MM.1S (cell line): ENCODE data around the gene SERPINA9.

Source experiments
- DNase-seq: peaks from one replicate; pipeline ENCODE4 v3.0.0-alpha.2; 2015
- H2AFZ ChIP-seq: fragments of 300-600 bp; sonication (generic); 2 replicates; pipeline ENCODE4 v1.6.0; 2016; ENCODE audit warnings: antibody characterized with exemption, low read length
- H3F3A ChIP-seq: fragments of 300-600 bp; sonication (generic); 2 replicates; pipeline ENCODE4 v1.6.1; 2016; ENCODE audit warnings: mild to moderate bottlenecking, antibody characterized with exemption, low read length, moderate library complexity, mixed read lengths; ENCODE audit not compliant: insufficient read depth
- H3K27ac ChIP-seq: fragments of 300-600 bp; sonication (generic); 2 replicates; pipeline ENCODE4 v1.5.1; 2016; ENCODE audit warnings: mild to moderate bottlenecking, low read length
- H3K27me3 ChIP-seq: fragments of 300-600 bp; sonication (generic); replicated peaks from 2 replicates; pipeline ENCODE4 v1.6.0; 2016; ENCODE audit warnings: low read length; ENCODE audit not compliant: insufficient read depth
- H3K36me3 ChIP-seq: fragments of 300-600 bp; sonication (generic); replicated peaks from 2 replicates; pipeline ENCODE4 v1.6.1; 2016; ENCODE audit warnings: mild to moderate bottlenecking, low read length, mixed read lengths; ENCODE audit not compliant: insufficient read depth
- H3K4me1 ChIP-seq: fragments of 300-600 bp; sonication (generic); 2 replicates; pipeline ENCODE4 v1.6.1; 2016; ENCODE audit warnings: low read length, mixed read lengths
- H3K4me2 ChIP-seq: fragments of 300-600 bp; sonication (generic); 2 replicates; pipeline ENCODE4 v1.6.0; 2016; ENCODE audit warnings: low read depth, low read length
- H3K4me3 ChIP-seq: fragments of 300-600 bp; sonication (generic); 2 replicates; pipeline ENCODE4 v1.5.1; 2016; ENCODE audit warnings: low read length, mixed read lengths
- H3K79me2 ChIP-seq: fragments of 300-600 bp; sonication (generic); 2 replicates; pipeline ENCODE4 v1.6.1; 2016; ENCODE audit warnings: mixed run types, low read length, mixed read lengths
- H3K9ac ChIP-seq: fragments of 300-600 bp; sonication (generic); 2 replicates; pipeline ENCODE4 v1.6.1; 2016; ENCODE audit warnings: low read length, mixed read lengths
- H3K9me2 ChIP-seq: fragments of 300-600 bp; sonication (generic); replicated peaks from 2 replicates; pipeline ENCODE4 v1.6.1; 2016; ENCODE audit warnings: mild to moderate bottlenecking, low read length, mixed read lengths; ENCODE audit not compliant: insufficient read depth
- H3K9me3 ChIP-seq: fragments of 300-600 bp; sonication (generic); replicated peaks from 2 replicates; pipeline ENCODE4 v1.6.1; 2016; ENCODE audit warnings: mild to moderate bottlenecking, low read length, mixed read lengths; ENCODE audit not compliant: insufficient read depth
- H4K20me1 ChIP-seq: fragments of 300-600 bp; sonication (generic); 2 replicates; pipeline ENCODE4 v1.6.1; 2016; ENCODE audit warnings: mild to moderate bottlenecking, low read length, moderate library complexity, mixed read lengths; ENCODE audit not compliant: insufficient read depth
- EZH2 ChIP-seq: fragments of 300-600 bp; sonication (generic); optimal IDR thresholded peaks from 2 replicates; pipeline ENCODE3; 2017; ENCODE audit warnings: low read depth, mild to moderate bottlenecking, antibody characterized with exemption, low read length, mixed read lengths
- EZH2phosphoT487 ChIP-seq: fragments of 300-600 bp; sonication (generic); IDR thresholded peaks from 2 replicates; pipeline ENCODE4 v1.6.1; 2018; ENCODE audit warnings: antibody characterized with exemption, low read length
- TF ChIP-seq, protein P1 (sequence below): fragments of 300-600 bp; sonication (generic); IDR thresholded peaks from 2 replicates; pipeline ENCODE4 v1.5.1; 2016; ENCODE audit warnings: antibody characterized with exemption, low read length, mixed read lengths

SERPINA9 gene

DNA sequence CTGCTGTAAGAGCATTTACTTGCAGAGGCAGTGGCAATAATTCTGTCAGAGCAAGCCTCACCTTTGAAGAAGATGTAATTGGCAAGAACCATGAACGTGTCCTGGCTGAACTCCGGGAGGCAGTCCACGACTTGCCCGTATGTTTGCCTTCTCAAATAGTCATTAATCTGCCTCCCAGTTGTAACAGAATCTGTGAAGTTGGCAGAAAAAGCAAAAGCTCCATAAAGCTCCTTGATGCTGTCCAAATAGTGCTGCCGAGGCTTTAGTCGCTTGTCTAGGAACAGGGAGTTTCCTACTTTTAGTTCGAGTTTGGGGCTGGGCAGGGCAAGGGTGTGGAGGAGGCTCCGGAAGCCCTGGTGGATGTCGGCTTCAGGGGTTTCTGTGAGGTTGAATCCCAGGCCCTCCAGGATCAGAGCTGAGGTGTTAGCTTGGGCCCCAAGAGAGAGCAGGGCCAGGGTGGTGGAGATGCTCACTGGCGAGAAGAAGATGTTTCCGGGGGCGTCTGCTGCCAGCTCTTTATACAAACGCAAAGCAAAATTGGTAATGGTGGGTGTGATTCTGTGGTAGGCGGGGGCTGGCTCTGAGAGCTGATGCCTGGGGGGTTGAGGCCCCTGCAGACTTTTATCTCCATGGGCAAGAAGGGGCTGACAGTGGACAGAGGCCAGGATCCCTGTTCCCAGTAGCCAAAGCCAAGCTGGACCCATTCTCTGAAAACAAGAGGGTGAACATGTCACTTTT lies 27.8 kb downstream of the SERPINA9 start:
- Histone ChIP-seq H3K4me1 (no peaks in the 10 kb centered on the region), H3K27me3 (no peaks in the 10 kb centered on the region), H4K20me1 (no peaks in the 10 kb centered on the region), H3K9me2 (no peaks in the 10 kb centered on the region), H3K4me3 (no peak overlapping the region), H3K79me2 (no peaks in the 10 kb centered on the region), H3K9ac (no peak overlapping the region), H3K9me3 (no peaks in the 10 kb centered on the region), H2AFZ (no peak overlapping the region), H3K27ac (no peak overlapping the region), H3K36me3 (no peaks in the 10 kb centered on the region), H3F3A (no peaks in the 10 kb centered on the region), H3K4me2 (no peak overlapping the region)
- no peak for DNase-seq
- TF ChIP-seq, protein P1, sequence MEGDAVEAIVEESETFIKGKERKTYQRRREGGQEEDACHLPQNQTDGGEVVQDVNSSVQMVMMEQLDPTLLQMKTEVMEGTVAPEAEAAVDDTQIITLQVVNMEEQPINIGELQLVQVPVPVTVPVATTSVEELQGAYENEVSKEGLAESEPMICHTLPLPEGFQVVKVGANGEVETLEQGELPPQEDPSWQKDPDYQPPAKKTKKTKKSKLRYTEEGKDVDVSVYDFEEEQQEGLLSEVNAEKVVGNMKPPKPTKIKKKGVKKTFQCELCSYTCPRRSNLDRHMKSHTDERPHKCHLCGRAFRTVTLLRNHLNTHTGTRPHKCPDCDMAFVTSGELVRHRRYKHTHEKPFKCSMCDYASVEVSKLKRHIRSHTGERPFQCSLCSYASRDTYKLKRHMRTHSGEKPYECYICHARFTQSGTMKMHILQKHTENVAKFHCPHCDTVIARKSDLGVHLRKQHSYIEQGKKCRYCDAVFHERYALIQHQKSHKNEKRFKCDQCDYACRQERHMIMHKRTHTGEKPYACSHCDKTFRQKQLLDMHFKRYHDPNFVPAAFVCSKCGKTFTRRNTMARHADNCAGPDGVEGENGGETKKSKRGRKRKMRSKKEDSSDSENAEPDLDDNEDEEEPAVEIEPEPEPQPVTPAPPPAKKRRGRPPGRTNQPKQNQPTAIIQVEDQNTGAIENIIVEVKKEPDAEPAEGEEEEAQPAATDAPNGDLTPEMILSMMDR, result no peak

DNA sequence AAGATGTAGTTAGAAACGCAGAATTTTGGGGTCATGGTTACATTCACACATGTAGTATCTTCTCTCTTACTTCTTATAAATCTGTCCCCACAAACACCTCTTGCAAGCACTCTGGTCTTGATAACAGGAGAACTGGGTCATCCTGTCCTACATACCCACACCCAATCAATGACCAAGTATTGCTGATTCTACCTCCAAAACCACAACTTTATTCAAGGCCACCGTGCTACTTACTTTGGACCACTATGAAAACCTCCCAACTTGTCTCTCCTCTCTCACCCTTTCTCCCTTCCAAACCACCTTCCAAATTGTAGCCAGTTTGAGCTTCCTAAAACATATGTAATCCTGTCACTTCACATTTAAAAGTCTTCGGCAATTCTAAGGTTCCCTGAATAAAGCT lies 28.8 kb downstream of the SERPINA9 start:
- H3K4me2 ChIP-seq, result no peak overlapping the region
- H3F3A ChIP-seq, result no peaks in the 10 kb centered on the region
- TF ChIP-seq EZH2phosphoT487 (no peak), EZH2 (no peak)
- TF ChIP-seq, protein P1, result no peak
- H3K27me3 ChIP-seq, result no peaks in the 10 kb centered on the region
- no peaks in the 10 kb centered on the region for H3K36me3 ChIP-seq
- H3K9me3 ChIP-seq, result no peaks in the 10 kb centered on the region
- no peaks in the 10 kb centered on the region for H4K20me1 ChIP-seq
- H3K9me2 ChIP-seq, result no peaks in the 10 kb centered on the region
- H3K79me2 ChIP-seq, result no peaks in the 10 kb centered on the region
- no peaks in the 10 kb centered on the region for H3K4me1 ChIP-seq
- no peak overlapping the region for H3K9ac ChIP-seq
- no peak overlapping the region for H2AFZ ChIP-seq
- no peak for DNase-seq
- H3K27ac ChIP-seq, result no peak overlapping the region
- no peak overlapping the region for H3K4me3 ChIP-seq

DNA sequence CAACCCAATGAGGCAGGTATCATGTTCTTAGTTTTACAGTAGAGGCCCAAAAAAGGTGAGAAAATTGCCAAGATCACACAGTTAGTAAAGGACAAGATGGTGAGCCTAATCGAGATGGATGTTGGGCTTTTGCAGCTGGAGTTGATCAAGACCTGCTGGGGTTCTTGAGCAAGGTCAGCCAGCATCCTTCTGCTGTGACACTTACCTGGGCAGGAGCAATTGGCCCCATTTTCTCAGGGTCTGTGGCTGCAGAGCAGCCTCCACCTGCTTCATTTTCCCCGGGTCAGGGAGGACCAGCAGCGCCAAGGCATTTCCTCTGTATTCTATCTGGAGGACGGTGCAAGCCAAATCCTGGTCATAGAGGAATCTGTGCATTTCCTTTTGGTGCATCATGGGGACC lies 29.9 kb downstream of the SERPINA9 start:
- H3K4me1 ChIP-seq, result no peaks in the 10 kb centered on the region
- H2AFZ ChIP-seq, result no peak overlapping the region
- no peaks in the 10 kb centered on the region for H3K36me3 ChIP-seq
- H3K27me3 ChIP-seq, result no peaks in the 10 kb centered on the region
- no peak for DNase-seq
- H3F3A ChIP-seq, result no peaks in the 10 kb centered on the region
- H3K79me2 ChIP-seq, result no peaks in the 10 kb centered on the region
- no peak overlapping the region for H3K4me2 ChIP-seq
- no peak overlapping the region for H3K27ac ChIP-seq
- no peaks in the 10 kb centered on the region for H4K20me1 ChIP-seq
- no peak overlapping the region for H3K4me3 ChIP-seq
- H3K9me3 ChIP-seq, result no peaks in the 10 kb centered on the region
- no peak overlapping the region for H3K9ac ChIP-seq
- no peaks in the 10 kb centered on the region for H3K9me2 ChIP-seq
- TF ChIP-seq, protein P1, result no peak
- no peak for TF ChIP-seq EZH2
- no peak for TF ChIP-seq EZH2phosphoT487
